SK-N-DZ (cell line): Measurements from ENCODE around the gene ABO.
"Not testable (repeated sequence)": the region's sequence is repeated elsewhere in the genome, so short reads cannot be mapped to it uniquely, and the experiment has no call there.

Experiments
- DNase-seq: peaks from one replicate; pipeline ENCODE4 v3.0.0-alpha.2; 2015; ENCODE audit warnings: low spot score
- small RNA-seq, 2 experiments: library from RNA; depleted of rRNA; stranded (forward); fragments of <200 nt; gene quantifications; one replicate each; pipeline ENCODE3, GENCODE V24; 2014

Gene ABO

GRCh38 chr9:133205996-133206931 is 68.7 kb downstream of the ABO start:
- DNase-seq: no peak

- DNase-seq: not testable (repeated sequence)
These were observed 69.5 kb downstream of the ABO start for GRCh38 chr9:133205481-133205887.

Small RNA genes within 50 kb of the gene (small RNA-seq; reads per million reads assigned to genes)
- gene RF00019: 0 reads per million in 2 experiments
